Putamen (tissue), 1 donor: ENCODE results near the gene FDX2.
A peak's percentile ranks its signal among the peaks of the same experiment; 100 is the strongest.
"Not testable (repeated sequence)": the region's sequence is repeated elsewhere in the genome, so short reads cannot be mapped to it uniquely, and the experiment has no call there.

Experiments used
- DNase-seq: peaks from one replicate; pipeline ENCODE4 v3.0.0-alpha.2; 2016; ENCODE audit warnings: low spot score

The FDX2 gene

GRCh38 chr19:10284065-10284959, 31.5 kb downstream of the FDX2 start:
- no peak for DNase-seq

GRCh38 chr19:10283301-10284064, 32.3 kb downstream of the FDX2 start:
- DNase-seq, result no peak

DNA sequence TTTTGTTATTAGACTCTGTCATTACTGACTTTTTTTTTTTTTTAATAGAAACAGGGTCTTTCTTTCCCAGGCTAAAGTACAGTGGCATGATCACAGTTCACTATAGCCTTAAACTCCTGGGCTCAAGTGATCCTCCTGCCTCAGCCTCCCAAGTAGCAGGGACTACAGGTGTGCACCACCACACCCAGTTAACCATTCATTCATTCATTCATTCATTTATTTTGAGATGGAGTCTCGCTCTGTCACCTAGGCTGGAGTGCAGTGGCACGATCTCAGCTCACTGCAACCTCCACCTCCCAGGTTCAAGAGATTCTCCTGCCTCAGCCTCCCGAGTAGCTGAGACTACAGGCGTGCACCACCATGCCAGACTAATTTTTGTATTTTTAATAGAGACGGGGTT, 33.8 kb downstream of the FDX2 start:
- DNase-seq, result not testable (repeated sequence)

DNA sequence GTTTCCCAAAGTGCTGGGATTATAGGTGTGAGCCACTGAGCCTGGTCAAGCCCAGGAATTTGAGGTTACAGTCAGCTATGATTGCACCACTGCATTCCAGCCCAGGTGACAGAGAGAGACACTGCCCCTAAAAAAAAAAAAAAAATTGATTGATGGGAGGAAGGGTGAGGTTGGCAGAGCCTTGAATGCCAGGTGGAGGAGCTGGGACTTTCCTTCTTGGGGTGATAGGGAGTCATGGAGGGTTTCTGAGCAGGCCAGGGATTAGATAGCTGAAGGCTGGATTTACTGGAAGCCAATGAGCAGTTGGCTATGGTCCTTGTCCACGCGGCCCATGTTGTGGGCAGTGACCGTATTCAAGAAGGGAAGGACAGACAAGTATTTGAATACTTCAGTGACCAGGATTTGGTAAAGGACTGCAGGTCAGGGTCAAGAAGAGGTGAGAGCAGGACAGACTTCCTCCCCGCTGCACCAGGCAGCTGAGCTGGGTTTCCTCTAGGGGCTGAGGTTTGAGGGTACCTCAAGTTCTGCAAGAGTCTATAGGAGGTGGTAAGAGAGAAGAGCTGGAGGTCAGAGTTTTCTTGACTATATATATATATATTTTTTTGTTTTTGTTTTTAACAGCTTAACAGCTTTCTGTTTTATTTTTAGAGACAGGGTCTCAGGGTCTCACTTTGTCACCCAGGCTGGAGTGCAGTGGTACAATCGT, 35.9 kb downstream of the FDX2 start:
- no peak for DNase-seq

DNA sequence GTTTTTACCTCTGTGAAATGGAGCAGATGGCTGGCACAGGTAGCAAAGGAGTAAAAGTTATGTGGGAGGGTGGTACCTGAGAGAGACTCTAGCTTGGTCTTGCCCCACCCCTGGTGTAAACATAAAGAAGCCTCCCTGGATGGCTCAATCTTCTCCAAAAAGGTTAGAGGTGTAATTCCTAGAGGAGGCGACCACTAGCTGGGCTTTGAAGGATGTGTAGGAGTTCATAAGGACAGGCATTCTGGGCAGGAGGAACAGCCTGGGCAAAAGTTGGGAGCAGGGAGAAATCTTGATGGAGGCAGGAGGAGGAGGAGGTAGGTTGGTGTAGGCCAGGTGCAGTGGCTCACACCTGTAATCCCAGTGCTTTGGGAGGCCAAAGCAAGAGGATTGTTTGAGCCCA, 36.9 kb downstream of the FDX2 start:
- no peak for DNase-seq

- no peak for DNase-seq
Measured at GRCh38 chr19:10277795-10278589, 37.8 kb downstream of the FDX2 start.

DNA sequence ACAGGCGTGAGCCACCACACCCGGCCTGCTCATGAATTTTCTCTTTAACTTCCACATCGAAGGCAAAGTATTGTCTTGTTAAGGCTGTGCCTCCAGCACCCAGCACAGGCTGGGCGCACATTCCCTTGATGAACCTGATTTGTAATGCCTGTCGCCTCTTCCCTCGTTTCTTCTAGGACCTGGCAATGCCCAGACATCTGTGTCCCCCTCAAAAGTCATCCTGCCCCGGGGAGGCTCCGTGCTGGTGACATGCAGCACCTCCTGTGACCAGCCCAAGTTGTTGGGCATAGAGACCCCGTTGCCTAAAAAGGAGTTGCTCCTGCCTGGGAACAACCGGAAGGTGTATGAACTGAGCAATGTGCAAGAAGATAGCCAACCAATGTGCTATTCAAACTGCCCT, 41.2 kb downstream of the FDX2 start:
- DNase-seq, result no peak

- no peak for DNase-seq
Measured at GRCh38 chr19:10271543-10272086, 44.2 kb downstream of the FDX2 start.

DNA sequence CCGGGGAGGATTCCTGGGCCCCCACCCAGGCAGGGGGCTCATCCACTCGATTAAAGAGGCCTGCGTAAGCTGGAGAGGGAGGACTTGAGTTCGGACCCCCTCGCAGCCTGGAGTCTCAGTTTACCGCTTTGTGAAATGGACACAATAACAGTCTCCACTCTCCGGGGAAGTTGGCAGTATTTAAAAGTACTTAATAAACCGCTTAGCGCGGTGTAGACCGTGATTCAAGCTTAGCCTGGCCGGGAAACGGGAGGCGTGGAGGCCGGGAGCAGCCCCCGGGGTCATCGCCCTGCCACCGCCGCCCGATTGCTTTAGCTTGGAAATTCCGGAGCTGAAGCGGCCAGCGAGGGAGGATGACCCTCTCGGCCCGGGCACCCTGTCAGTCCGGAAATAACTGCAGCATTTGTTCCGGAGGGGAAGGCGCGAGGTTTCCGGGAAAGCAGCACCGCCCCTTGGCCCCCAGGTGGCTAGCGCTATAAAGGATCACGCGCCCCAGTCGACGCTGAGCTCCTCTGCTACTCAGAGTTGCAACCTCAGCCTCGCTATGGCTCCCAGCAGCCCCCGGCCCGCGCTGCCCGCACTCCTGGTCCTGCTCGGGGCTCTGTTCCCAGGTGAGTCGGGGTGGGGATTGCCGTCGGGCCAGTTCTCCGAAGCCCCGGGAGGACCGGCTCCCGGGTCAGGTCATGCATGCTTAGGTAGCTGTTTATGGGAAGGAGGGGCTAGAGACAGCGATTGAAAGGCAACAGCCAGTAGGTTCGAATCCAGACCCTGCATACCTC, 45.0 kb downstream of the FDX2 start, which contains the start of gene ICAM1:
ICAM1 (plus strand) TSS at position 505 of the 779 bp plus-strand sequence; CDS start at position 545, 40 bp downstream.
- no peak for DNase-seq

GRCh38 chr19:10270180-10270615, 45.6 kb downstream of the FDX2 start:
- DNase-seq, result no peak

- DNase-seq, result peak; percentile 63
Measured at GRCh38 chr19:10269333-10270179, 46.3 kb downstream of the FDX2 start.

DNA sequence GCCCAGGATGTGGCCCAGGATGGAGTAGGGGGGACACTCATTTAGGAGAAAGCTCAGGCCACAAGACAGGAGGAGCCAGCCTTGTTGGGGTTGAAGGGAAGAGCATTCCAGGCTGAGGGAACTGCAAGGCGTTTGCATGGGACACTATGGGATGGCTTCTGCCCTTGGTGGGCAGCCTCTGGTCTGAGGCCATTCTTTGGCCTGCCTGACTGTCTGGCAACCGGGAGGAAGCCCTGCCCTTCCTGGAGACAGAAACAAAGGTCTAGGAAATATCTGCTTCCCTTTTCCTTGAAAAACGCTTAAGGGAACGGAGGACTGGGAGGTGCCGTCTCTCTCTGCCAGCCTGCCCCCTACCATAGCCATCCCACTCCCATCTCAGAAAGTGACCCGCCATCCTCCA, 47.7 kb downstream of the FDX2 start:
- no peak for DNase-seq

DNA sequence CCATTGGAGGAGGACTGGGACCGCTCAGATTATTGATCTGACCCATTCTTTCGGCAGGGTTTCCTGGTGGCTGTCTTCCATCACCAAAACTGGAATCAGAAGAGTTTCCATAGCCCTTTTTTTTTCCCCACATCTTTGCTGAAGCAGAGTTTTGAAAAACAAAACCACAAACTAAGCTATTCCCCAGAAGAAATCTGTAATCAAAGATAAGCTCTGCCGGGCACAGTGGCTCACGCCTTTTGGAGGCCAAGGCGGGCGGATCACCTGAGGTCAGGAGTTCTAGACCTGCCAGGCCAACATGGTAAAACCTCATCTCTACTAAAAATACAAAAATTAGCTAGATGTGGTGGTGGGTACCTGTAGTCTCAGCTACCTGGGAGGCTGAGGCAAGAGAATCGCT, 49.1 kb downstream of the FDX2 start:
- DNase-seq, result no peak

GRCh38 chr19:10262771-10263170, 53.0 kb downstream of the FDX2 start:
- DNase-seq, result no peak

- peak; percentile 75 for DNase-seq
Measured at GRCh38 chr19:10260141-10260584, 55.7 kb downstream of the FDX2 start.
